GM19324 (cell line): ENCODE data around the gene NPC1L1.

Experiments
- ATAC-seq: cut with Tn5 transposase; IDR thresholded peaks from one replicate; pipeline ENCODE4 v1.9.1; 2021; ENCODE audit warnings: mild to moderate bottlenecking, moderate library complexity; ENCODE audit not compliant: unreplicated experiment, low FRiP score

Gene NPC1L1

GRCh38 chr7:44482502-44483485 lies 58.3 kb downstream of the NPC1L1 start:
- ATAC-seq = no peak

DNA sequence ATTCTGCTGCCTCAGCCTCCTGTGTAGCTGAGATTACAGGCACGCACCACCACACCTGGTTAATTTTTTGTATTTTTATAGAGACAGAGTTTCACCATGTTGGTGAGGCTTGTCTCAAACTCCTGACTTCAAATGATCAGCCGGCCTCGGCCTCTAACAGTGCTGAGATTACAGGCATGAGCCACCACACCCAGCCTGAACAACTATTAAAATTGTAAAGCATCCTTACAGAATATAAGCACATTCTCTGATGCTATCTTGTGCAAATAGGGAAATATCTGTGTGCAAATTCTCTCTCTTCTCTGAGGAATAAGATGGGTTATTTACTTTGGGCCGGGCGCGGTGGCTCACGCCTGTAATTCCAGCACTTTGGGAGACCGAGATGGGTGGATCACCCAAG lies 63.2 kb downstream of the NPC1L1 start:
- ATAC-seq = no peak

- peak; percentile 75 for ATAC-seq
Observed at GRCh38 chr7:44477063-44477830, 63.9 kb downstream of the NPC1L1 start.

GRCh38 chr7:44476313-44476712 lies 64.8 kb downstream of the NPC1L1 start:
- no peak for ATAC-seq

DNA sequence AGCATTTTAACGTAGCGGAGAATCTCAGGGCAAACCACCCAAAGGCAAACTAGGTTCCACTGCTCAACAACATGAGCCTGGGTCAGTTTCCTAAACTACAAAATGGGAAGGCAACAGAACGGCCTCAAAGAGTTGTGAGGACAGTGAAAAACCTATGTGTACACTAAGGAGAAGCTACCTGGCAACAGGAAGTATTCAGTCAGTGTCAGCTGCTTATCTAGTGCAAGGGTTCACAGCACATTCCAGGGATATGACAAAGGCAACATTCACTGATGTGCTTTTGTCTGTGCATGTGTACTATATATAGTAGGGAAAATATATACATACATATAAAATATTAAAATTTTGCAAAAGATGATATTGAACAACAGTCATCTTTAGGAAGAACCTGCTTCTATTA lies 67.8 kb downstream of the NPC1L1 start:
- no peak for ATAC-seq

DNA sequence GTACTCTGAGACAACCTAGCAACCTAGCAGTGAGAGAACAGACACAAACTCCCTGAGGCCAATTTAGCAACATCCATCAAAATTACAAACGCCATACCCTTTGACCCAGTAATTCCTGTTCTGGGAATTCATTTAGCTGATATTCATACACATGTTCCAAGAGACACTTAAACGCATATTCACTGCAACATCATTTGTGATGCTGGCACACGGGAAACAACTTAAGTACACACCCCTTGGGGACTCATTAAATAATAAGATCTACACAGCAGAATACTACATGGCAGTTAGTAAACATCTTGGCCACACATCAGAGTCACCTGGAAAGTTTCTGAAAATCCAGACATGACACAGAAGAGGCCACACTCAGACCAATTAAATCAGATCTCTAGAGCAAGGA lies 68.3 kb downstream of the NPC1L1 start:
- no peak for ATAC-seq

GRCh38 chr7:44471850-44472249 lies 69.3 kb downstream of the NPC1L1 start:
- ATAC-seq = no peak

GRCh38 chr7:44471436-44471835 lies 69.7 kb downstream of the NPC1L1 start:
- no peak for ATAC-seq

DNA sequence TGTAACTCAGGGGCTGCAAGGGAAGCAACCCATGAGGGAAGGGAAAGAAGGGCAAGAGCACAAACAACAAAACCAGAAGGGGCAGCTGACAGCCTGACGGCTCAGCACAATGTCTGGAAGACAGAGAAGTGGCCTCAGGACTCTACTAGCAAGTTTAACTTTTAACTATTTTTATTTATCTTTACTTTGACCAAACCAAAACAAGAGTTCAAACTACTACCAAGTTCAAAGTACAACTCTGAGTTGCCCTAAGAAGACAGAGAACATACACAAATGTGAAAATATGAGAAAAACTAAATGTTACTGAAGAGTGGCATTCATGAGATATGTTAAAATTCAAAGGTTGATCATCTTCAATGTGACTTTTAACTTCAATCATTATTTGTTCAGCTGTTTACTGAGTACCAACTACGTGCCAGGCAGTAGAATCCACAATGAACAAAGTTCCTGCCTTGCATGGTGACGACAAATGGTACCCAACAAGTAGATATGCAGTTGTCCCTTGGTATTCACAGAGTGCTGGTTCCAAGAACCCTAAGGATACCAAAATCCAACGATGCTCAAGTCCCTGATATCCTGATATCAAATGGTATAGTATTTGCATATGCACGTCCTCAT lies 70.4 kb downstream of the NPC1L1 start:
- ATAC-seq = no peak

DNA sequence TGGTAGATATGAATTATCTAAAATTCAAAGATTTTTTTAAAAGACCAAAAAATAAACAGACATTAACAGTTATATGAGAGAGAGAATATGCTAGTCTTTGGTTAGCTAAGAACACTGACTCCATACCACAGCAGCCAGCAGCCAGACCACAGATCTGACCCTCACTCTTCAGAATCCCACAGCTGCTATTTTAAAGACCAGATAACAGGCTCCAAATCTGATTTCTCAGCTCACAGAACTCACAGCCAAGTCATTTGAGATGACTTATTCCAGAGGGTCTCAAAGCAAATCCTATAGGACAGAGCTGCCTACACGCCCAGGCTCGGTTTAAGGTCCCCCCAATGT lies 71.0 kb downstream of the NPC1L1 start:
- no peak for ATAC-seq

DNA sequence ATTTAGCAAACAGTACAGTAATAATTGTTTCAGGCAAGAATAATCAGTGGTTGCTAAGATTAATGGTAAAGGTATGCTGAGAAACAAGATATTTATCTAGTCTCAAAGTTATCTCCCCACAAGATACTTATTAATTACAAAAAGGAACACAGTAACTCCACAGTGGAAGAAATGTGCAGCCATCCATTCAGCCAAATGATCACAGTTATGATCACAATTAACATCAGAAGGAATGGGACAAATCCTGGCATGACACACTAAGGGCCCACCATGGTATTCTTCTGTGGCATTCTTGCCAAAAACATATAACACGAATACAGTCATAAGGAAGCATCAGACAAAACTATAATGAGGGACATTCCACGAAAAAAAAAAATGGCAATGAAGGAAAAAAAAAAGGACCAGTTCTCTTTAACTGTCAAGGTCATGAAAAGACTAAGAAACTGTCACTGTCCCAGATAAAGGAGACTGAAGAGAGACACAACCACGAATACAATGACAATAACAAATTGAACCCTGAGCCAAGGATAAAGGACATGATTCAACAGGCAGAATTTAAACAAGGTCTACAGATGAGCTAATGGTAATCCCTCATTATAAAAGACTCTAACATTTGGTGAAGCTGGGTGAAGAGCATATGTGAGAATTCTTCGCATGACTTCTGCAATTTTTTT lies 71.5 kb downstream of the NPC1L1 start:
- no peak for ATAC-seq

DNA sequence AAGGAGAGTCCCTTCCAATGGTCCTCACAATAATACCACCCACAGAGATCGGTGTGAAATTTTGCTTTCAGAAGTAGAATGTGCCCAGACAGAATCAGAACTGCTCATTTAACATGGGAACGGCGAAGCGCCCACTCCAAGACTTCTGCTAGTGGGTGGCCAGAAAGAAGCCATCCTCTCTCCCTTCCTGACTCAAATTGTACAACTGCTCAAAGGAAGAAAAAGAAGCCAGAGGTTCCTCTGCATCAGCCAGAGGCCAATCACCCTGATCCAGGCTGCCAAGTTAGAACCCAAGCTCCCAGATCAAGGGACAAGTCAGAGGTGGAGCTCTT lies 73.9 kb downstream of the NPC1L1 start:
- ATAC-seq = no peak

DNA sequence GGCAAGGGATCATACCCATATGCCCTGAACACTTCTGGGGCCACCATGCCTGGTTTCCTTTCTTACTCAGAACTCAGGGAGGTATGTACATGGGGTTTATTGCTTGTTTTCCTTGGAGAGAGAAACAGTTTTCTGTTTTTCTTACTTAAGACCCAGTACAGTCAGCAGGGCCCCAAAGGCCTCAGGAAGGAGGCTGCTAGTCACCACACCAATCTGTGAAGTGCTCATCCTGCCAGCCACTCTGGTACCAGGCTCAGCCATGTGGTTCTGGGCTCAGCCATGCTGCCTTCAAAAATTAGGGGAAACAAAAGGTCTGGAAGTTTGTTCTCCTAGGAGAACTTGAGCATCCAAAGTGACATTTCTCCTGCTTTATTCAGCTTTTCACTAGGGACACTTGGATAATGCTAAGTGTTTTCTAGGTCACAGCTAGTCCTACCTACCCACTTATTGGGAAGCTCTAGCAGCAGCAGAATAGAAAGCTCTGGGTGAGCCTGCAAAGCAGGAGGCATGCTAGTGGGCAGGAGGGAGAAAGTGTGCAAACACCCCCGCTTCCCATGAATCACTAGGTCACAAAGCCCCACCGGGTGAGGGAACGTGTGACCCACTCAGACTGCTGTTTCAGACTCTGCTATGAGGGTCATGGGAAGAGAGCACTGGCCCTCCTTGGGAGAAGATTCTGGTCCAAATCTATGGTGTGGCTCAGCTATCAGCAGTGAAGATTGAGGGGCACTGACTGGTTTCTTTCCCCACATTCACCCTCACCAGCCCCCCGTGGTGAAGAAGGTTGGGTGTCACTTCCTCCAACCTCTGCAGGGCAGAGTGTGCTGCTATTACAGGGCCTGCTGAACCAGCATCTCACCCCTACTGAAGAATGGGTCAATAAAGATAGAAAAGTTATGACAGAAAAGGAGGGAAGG lies 74.6 kb downstream of the NPC1L1 start:
- no peak for ATAC-seq

GRCh38 chr7:44465490-44465889 lies 75.6 kb downstream of the NPC1L1 start:
- ATAC-seq = no peak

- no peak for ATAC-seq
Observed at GRCh38 chr7:44463169-44463808, 77.8 kb downstream of the NPC1L1 start.
